Heart left ventricle (tissue), 16 donors: Measurements from ENCODE around the gene AMN. TPM values are rescaled to one million over a fixed set of nuclear protein-coding genes. Genes with fewer than 3 reads are reported as not detected.

Source experiments
- ATAC-seq, 4 donors: fragments of 200-7000 bp; cut with Tn5 transposase; one replicate each; pipeline ENCODE4 v1.9.1; 2020 to 2022; ENCODE audit warnings: moderate library complexity in 4 of 4, mild to moderate bottlenecking in 3 of 4, moderate number of reproducible peaks in 1 of 4
- DNase-seq, 5 donors: peaks; one replicate each; pipeline ENCODE4 v3.0.0-alpha.2; 2020
- H3K27ac ChIP-seq, 12 donors: fragments of 200-600 bp; sonication (generic) in 4 of 12; one replicate each; pipeline versions ENCODE4 v1.5.0 to v1.8.0; 2016 to 2022; ENCODE audit warnings: mild to moderate bottlenecking in 2 of 12
- H3K27me3 ChIP-seq, 9 donors: fragments of 200-600 bp; sonication (generic) in 2 of 9; one replicate each; pipeline versions ENCODE4 v1.5.1 to v1.8.0; 2016 to 2022; ENCODE audit warnings: mild to moderate bottlenecking in 3 of 9
- H3K36me3 ChIP-seq, 9 donors: fragments of 200-600 bp; sonication (generic) in 2 of 9; one replicate each; pipeline versions ENCODE4 v1.5.0 to v1.8.0; 2018 to 2022; ENCODE audit warnings: mild to moderate bottlenecking in 2 of 9
- H3K4me1 ChIP-seq, 12 donors: fragments of 200-600 bp; sonication (generic) in 4 of 12; one replicate each; pipeline versions ENCODE4 v1.5.0 to v1.8.0; 2016 to 2022; ENCODE audit warnings: mild to moderate bottlenecking in 3 of 12
- H3K4me3 ChIP-seq, 12 donors: fragments of 200-600 bp; sonication (generic) in 4 of 12; one replicate each; pipeline versions ENCODE4 v1.5.0 to v1.8.0; 2017 to 2022; ENCODE audit warnings: mild to moderate bottlenecking in 9 of 12, moderate library complexity in 4 of 12
- H3K9me3 ChIP-seq, 12 donors: fragments of 200-600 bp; sonication (generic) in 4 of 12; one replicate each; pipeline versions ENCODE4 v1.5.0 to v1.8.0; 2016 to 2022; ENCODE audit warnings: mild to moderate bottlenecking in 1 of 12
- CTCF ChIP-seq, 12 donors: fragments of 200-600 bp; sonication (generic) in 4 of 12; IDR thresholded peaks; one replicate each; pipeline versions ENCODE4 v1.5.0 to v1.8.0; 2018 to 2022; ENCODE audit warnings: antibody characterized with exemption in 12 of 12, mild to moderate bottlenecking in 5 of 12
- POLR2A ChIP-seq, 2 donors: fragments of 450-650 bp; IDR thresholded peaks; one replicate each; pipeline ENCODE4 v1.6.1; 2017; ENCODE audit warnings: antibody characterized with exemption in 2 of 2, mild to moderate bottlenecking in 2 of 2, moderate library complexity in 2 of 2
- WGBS, 4 donors: extraction: QIAGEN DNeasy Blood & Tissue Kit in 2 of 4; methylation state at CpG; one replicate each; pipeline versions ENCODE4 v1.1.5 to v1.1.7; 2013 to 2018; 5-methylcytosine and 5-hydroxymethylcytosine counted together
- intact Hi-C, 10 donors: fragments of 100-400 bp; cut with DNase I; formaldehyde crosslinking; loops; one replicate each; pipeline versions ENCODE4 v1.11.1 to v1.14.2; 2022
- polyA plus RNA-seq, 2 donors: library from polyadenylated mRNA; stranded (reverse); fragments of 200-250 nt; gene quantifications; one replicate each; pipeline ENCODE4 v1.2.3, GENCODE V29; 2013
- total RNA-seq, 9 donors: library from RNA; depleted of rRNA in 2 of 9; stranded (reverse); fragments of >200 nt in 2 of 9; fragmentation: NEBNext Ultra II Directional in 3 of 9; extraction: Animal tissue kit (Norgen Biotek cat#: 25700) in 3 of 9; gene quantifications; one replicate each; pipeline versions ENCODE4 v1.1.0 to v1.2.4, GENCODE V29; 2016 to 2023
- donor health status: ischemic (EF 13 %, LVEDD 7.1; RV severe dilation, severe dysfunction).
- donor health status: healthy with polysubstance abuse.
- donor health status: DM: no; HTN: yes; CAD: no.
- donor health status: DM: no; HTN: no; CAD: no.
- donor health status: ischemic (EF 25% LVEDD 6.9; RV normal size, moderate dysfunction).
- donor health status: ischemic (EF 25% LVEDD 5.7; RV mildly dilated, moderate dysfunction).
- donor health status: healthy.
- donor health status: DM: yes; HTN: yes; CAD: no.
- donor health status: ischemic (EF 35%, LVEDD 5.7; RV mildly dilated, moderate dysfunction).
- donor health status: nonischemic (EF 11% LVEDD 7.7; RV severe dilation, severe dysfunction).
- donor health status: DM: yes; HTN: yes; CAD: no.
- donor health status: PGD.
- donor health status: ischemic (EF 29% LVEDD 5.4; RV normal size, mild dysfunction).
- donor health status: nonischemic (EF 23%, LVEDD 6.1; RV moderate dilation, normal function).

Gene AMN
- total and polyA plus RNA-seq, 11 donors = 0.11 to 0.36 (median 0.21) TPM; not detected in 8

- TF ChIP-seq CTCF (IDR thresholded peaks at IDR 0.05) (no peak), POLR2A (IDR thresholded peaks at IDR 0.05) (no peak)
- H3K27me3 ChIP-seq = no peaks in the 10 kb centered on the region
- peaks cover 0 to 16% (median 0%) of the 10 kb centered on the region in 12 donors for H3K4me1 ChIP-seq
- DNase-seq = no peak
- H3K36me3 ChIP-seq = peaks cover 0 to 83% (median 24%) of the 10 kb centered on the region in 9 donors
- peak; percentile 44 to 68 (median 60) for ATAC-seq
- intact Hi-C loops = no loop called here
- H3K9me3 ChIP-seq = no peaks in the 10 kb centered on the region
- WGBS, 4 donors = 59 to 76% (median 67%) methylated on average over 25 to 39 of the region's 39 CpGs
- H3K4me3 ChIP-seq = peak overlapping the region in 7 of 12 donors; percentile 2 to 30 (median 19)
- H3K27ac ChIP-seq = peak overlapping the region in 2 of 12 donors; percentile 14 to 37
Measured at GRCh38 chr14:102900631-102901571, 21.6 kb upstream of the AMN start.

- no peak for ATAC-seq
- H3K4me1 ChIP-seq = peaks cover 0 to 16% (median 0%) of the 10 kb centered on the region in 12 donors
- H3K27me3 ChIP-seq = no peaks in the 10 kb centered on the region
- intact Hi-C loops = no loop called here
- H3K36me3 ChIP-seq = peaks cover 0 to 81% (median 24%) of the 10 kb centered on the region in 9 donors
- DNase-seq = no peak
- 56 to 77% (median 74%) methylated on average over 4 of the region's 4 CpGs for WGBS, 4 donors
- H3K4me3 ChIP-seq = no peak overlapping the region
- H3K27ac ChIP-seq = no peak overlapping the region
- no peaks in the 10 kb centered on the region for H3K9me3 ChIP-seq
- TF ChIP-seq POLR2A (IDR thresholded peaks at IDR 0.05) = no peak
- no peak for TF ChIP-seq CTCF (IDR thresholded peaks at IDR 0.05)
Measured at GRCh38 chr14:102901633-102902032, 20.8 kb upstream of the AMN start.

- 87 to 99% (median 91%) methylated on average over 4 to 7 of the region's 7 CpGs for WGBS, 4 donors
- Histone ChIP-seq H3K27me3 (no peaks in the 10 kb centered on the region), H3K4me1 (peaks cover 0 to 16% (median 0%) of the 10 kb centered on the region in 12 donors), H3K4me3 (no peak overlapping the region), H3K9me3 (no peaks in the 10 kb centered on the region), H3K27ac (no peak overlapping the region), H3K36me3 (peaks cover 0 to 85% (median 26%) of the 10 kb centered on the region in 9 donors)
- intact Hi-C loops = no loop called here
- DNase-seq = no peak
- ATAC-seq = no peak
- TF ChIP-seq POLR2A (IDR thresholded peaks at IDR 0.05) = no peak
- TF ChIP-seq CTCF (IDR thresholded peaks at IDR 0.05) = no peak
Measured at GRCh38 chr14:102902086-102902485, 20.4 kb upstream of the AMN start.

- no peak for TF ChIP-seq POLR2A (IDR thresholded peaks at IDR 0.05)
- no peak for TF ChIP-seq CTCF (IDR thresholded peaks at IDR 0.05)
- Histone ChIP-seq H3K27ac (no peak overlapping the region), H3K36me3 (peaks cover 0 to 85% (median 20%) of the 10 kb centered on the region in 9 donors), H3K4me3 (no peak overlapping the region), H3K27me3 (no peaks in the 10 kb centered on the region), H3K4me1 (peaks cover 0 to 16% (median 0%) of the 10 kb centered on the region in 12 donors), H3K9me3 (no peaks in the 10 kb centered on the region)
- 87 to 95% (median 93%) methylated on average over 12 of the region's 12 CpGs for WGBS, 4 donors
- DNase-seq = no peak
- intact Hi-C loops = no loop called here
- ATAC-seq = no peak
Measured at GRCh38 chr14:102902523-102903247, 19.8 kb upstream of the AMN start.
